Neuronal stem cell (in vitro differentiated cells): ENCODE data around the gene SPECC1.

ENCODE experiments used
- DNase-seq: peaks from one replicate; pipeline ENCODE4 v3.0.0-alpha.2; 2013; ENCODE audit warnings: low spot score
- H2AFZ ChIP-seq: one replicate; pipeline ENCODE4 v1.6.1; 2013; ENCODE audit warnings: mild to moderate bottlenecking, low read length, inconsistent platforms
- H2AK5ac ChIP-seq: 2 replicates; pipeline ENCODE4 v1.6.1; 2013; ENCODE audit warnings: low read depth, mild to moderate bottlenecking, inconsistent platforms, low read length, moderate library complexity, mixed read lengths
- H2BK120ac ChIP-seq: 2 replicates; pipeline ENCODE4 v1.6.1; 2013; ENCODE audit warnings: low read depth, mild to moderate bottlenecking, inconsistent platforms, low read length, moderate library complexity, mixed read lengths
- H2BK12ac ChIP-seq: one replicate; pipeline ENCODE4 v1.6.1; 2013; ENCODE audit warnings: low read length, inconsistent platforms
- H2BK15ac ChIP-seq: 2 replicates; pipeline ENCODE4 v1.6.1; 2013; ENCODE audit warnings: mild to moderate bottlenecking, low read length, inconsistent platforms, mixed read lengths
- H2BK5ac ChIP-seq: one replicate; pipeline ENCODE4 v1.6.1; 2013; ENCODE audit warnings: inconsistent platforms, mild to moderate bottlenecking, low read length, moderate library complexity
- H3K14ac ChIP-seq: one replicate; pipeline ENCODE4 v1.6.1; 2013; ENCODE audit warnings: low read length, inconsistent platforms
- H3K18ac ChIP-seq: 2 replicates; pipeline ENCODE4 v1.6.1; 2013; ENCODE audit warnings: low read length, inconsistent platforms
- H3K23ac ChIP-seq: 2 replicates; pipeline ENCODE4 v1.6.1; 2013; ENCODE audit warnings: low read depth, mild to moderate bottlenecking, mixed read lengths, low read length, inconsistent platforms; ENCODE audit not compliant: poor library complexity
- H3K27ac ChIP-seq: replicated peaks from 3 replicates; pipeline ENCODE4 v1.5.1; 2013; ENCODE audit warnings: low read length, inconsistent platforms
- H3K27me3 ChIP-seq, 3 experiments: 2 replicates each; pipeline ENCODE4 v1.6.1; 2013; ENCODE audit warnings: low read length in 3 of 3, mild to moderate bottlenecking in 2 of 3, inconsistent platforms in 1 of 3, low read depth in 1 of 3, mixed read lengths in 1 of 3, moderate library complexity in 1 of 3; ENCODE audit not compliant: control insufficient read depth in 3 of 3, insufficient read depth in 3 of 3
- H3K36me3 ChIP-seq, 2 donors: replicated peaks in 1 of 2; 2 replicates each; pipeline ENCODE4 v1.6.1; 2013; ENCODE audit warnings: low read length in 2 of 2; ENCODE audit not compliant: control insufficient read depth in 2 of 2, insufficient read depth in 2 of 2
- H3K4ac ChIP-seq: 2 replicates; pipeline ENCODE4 v1.6.1; 2013; ENCODE audit warnings: inconsistent platforms, mild to moderate bottlenecking, low read length, moderate library complexity
- H3K4me1 ChIP-seq, 2 donors: 1 replicate in 1 of 2; 2 replicates in 1 of 2; pipeline ENCODE4 v1.6.1; 2013; ENCODE audit warnings: low read length in 2 of 2, low read depth in 1 of 2; ENCODE audit not compliant: control insufficient read depth in 2 of 2, insufficient read depth in 1 of 2
- H3K4me2 ChIP-seq: one replicate; pipeline ENCODE4 v1.6.1; 2013; ENCODE audit warnings: mild to moderate bottlenecking, low read length, inconsistent platforms; ENCODE audit not compliant: insufficient read depth, poor library complexity, severe bottlenecking
- H3K4me3 ChIP-seq, 2 donors: 2 replicates each; pipeline ENCODE4 v1.5.1; 2013; ENCODE audit warnings: low read length in 2 of 2, mild to moderate bottlenecking in 2 of 2, inconsistent platforms in 1 of 2, moderate library complexity in 1 of 2
- H3K79me1 ChIP-seq: one replicate; pipeline ENCODE4 v1.6.1; 2013; ENCODE audit warnings: low read depth, mild to moderate bottlenecking, inconsistent platforms, low read length, moderate library complexity
- H3K9ac ChIP-seq: one replicate; pipeline ENCODE4 v1.6.1; 2013; ENCODE audit warnings: mild to moderate bottlenecking, low read depth, low read length, inconsistent platforms; ENCODE audit not compliant: poor library complexity
- H3K9me3 ChIP-seq, 2 donors: replicated peaks in 1 of 2; 2 replicates each; pipeline versions ENCODE3 to v1.6.1; 2013; ENCODE audit warnings: low read length in 2 of 2, mild to moderate bottlenecking in 2 of 2, inconsistent platforms in 1 of 2, low read depth in 1 of 2, mixed read lengths in 1 of 2, moderate library complexity in 1 of 2; ENCODE audit not compliant: control insufficient read depth in 2 of 2, insufficient read depth in 1 of 2
- H4K8ac ChIP-seq: one replicate; pipeline ENCODE4 v1.6.1; 2013; ENCODE audit warnings: low read depth, mild to moderate bottlenecking, inconsistent platforms, low read length, moderate library complexity
- H4K91ac ChIP-seq: one replicate; pipeline ENCODE4 v1.6.1; 2013; ENCODE audit warnings: low read length, low read depth, mild to moderate bottlenecking, inconsistent platforms; ENCODE audit not compliant: poor library complexity
- WGBS, 2 donors: extraction: QIAGEN DNeasy Blood & Tissue Kit; methylation state at CpG; one replicate each; pipeline ENCODE4 v1.1.7; 2013; ENCODE audit warnings: missing lambda C conversion rate in 2 of 2, mixed read lengths in 1 of 2; ENCODE audit not compliant: insufficient read length in 2 of 2, insufficient replicate concordance in 1 of 2; ENCODE audit errors: extremely low coverage in 2 of 2; 5-methylcytosine and 5-hydroxymethylcytosine counted together

SPECC1 gene

DNA sequence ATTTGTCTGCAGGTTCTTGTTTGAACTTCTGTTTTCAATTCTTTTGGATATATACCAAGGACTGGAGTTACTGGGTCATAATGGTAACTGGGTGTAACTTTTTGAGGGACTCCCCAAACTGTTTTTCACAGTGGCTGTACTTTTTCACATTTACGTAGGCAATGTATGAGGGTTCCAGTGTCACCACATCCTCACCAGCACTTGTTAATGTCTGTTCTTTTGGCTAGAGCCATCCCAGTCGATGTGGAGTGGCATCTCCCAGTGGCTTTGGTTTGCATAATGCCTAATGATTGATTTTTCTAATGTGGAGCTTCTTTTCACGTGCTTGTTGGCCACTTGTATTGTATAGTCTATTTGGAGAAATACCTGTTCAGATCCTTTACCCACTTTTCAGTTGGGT lies 59.3 kb downstream of the SPECC1 start:
- Histone ChIP-seq H4K8ac (no peak overlapping the region), H2AK5ac (no peak overlapping the region), H3K14ac (no peak overlapping the region), H3K4ac (no peak overlapping the region), H3K9ac (no peak overlapping the region), H3K4me1 (peaks cover 2 to 3% of the 10 kb centered on the region in 2 donors), H3K4me2 (no peak overlapping the region), H3K4me3 (no peak overlapping the region), H2BK15ac (no peak overlapping the region), H2BK12ac (no peak overlapping the region), H2BK5ac (no peak overlapping the region), H3K79me1 (no peaks in the 10 kb centered on the region), H3K18ac (no peak overlapping the region), H4K91ac (no peak overlapping the region), H3K27me3 (peaks cover 0 to 31% (median 0%) of the 10 kb centered on the region in 3 experiments), H3K9me3 (no peaks in the 10 kb centered on the region), H3K23ac (no peak overlapping the region), H3K27ac (no peak overlapping the region), H2AFZ (no peak overlapping the region), H2BK120ac (no peak overlapping the region), H3K36me3 (no peaks in the 10 kb centered on the region)
- no peak for DNase-seq
- no CpG with 5 or more reads among the region's 3 CpGs for WGBS, 2 donors

- Histone ChIP-seq H4K8ac (no peak overlapping the region), H3K9ac (no peak overlapping the region), H2AK5ac (no peak overlapping the region), H2BK120ac (no peak overlapping the region), H3K27ac (no peak overlapping the region), H3K23ac (no peak overlapping the region), H2BK5ac (no peak overlapping the region), H3K4me3 (no peak overlapping the region), H3K4me1 (peaks cover 0 to 2% of the 10 kb centered on the region in 2 donors), H2BK12ac (no peak overlapping the region), H3K4me2 (no peak overlapping the region), H3K36me3 (no peaks in the 10 kb centered on the region), H3K79me1 (no peaks in the 10 kb centered on the region), H4K91ac (no peak overlapping the region), H3K14ac (no peak overlapping the region), H3K18ac (peak overlapping the region; percentile 23), H3K4ac (no peak overlapping the region), H3K9me3 (no peaks in the 10 kb centered on the region), H2BK15ac (no peak overlapping the region), H2AFZ (no peak overlapping the region), H3K27me3 (peaks cover 0 to 32% (median 0%) of the 10 kb centered on the region in 3 experiments)
- no peak for DNase-seq
- WGBS, 2 donors = no CpG with 5 or more reads among the region's 4 CpGs
These were observed 62.9 kb downstream of the SPECC1 start for GRCh38 chr17:20071824-20072691.

DNA sequence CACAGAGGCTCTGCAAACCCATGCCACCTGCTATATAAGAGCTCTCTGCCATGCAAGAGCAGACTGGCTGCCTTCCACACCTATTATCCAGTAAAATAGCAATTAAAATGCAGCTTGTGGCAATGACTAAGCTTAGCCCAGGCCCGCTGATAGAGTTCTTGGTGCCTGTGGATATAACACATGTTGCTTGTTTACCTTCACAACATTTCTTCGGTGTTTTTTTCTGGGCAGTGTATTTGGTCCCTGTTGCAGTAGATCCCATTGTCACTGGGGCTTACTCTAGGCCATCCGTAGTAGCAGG lies 63.5 kb downstream of the SPECC1 start:
- no peak overlapping the region for H2AFZ ChIP-seq
- no peak overlapping the region for H3K23ac ChIP-seq
- no peaks in the 10 kb centered on the region for H3K79me1 ChIP-seq
- H3K18ac ChIP-seq = no peak overlapping the region
- H4K91ac ChIP-seq = no peak overlapping the region
- H3K4me1 ChIP-seq = peaks cover 0 to 2% of the 10 kb centered on the region in 2 donors
- no peak overlapping the region for H4K8ac ChIP-seq
- H3K27me3 ChIP-seq = peaks cover 0 to 32% (median 0%) of the 10 kb centered on the region in 3 experiments
- no peaks in the 10 kb centered on the region for H3K9me3 ChIP-seq
- H3K36me3 ChIP-seq = no peaks in the 10 kb centered on the region
- H2BK120ac ChIP-seq = no peak overlapping the region
- H3K9ac ChIP-seq = no peak overlapping the region
- no peak overlapping the region for H3K4me2 ChIP-seq
- no peak overlapping the region for H2BK5ac ChIP-seq
- no peak overlapping the region for H2BK15ac ChIP-seq
- H3K4me3 ChIP-seq = no peak overlapping the region
- no CpG with 5 or more reads among the region's 3 CpGs for WGBS, 2 donors
- no peak overlapping the region for H3K4ac ChIP-seq
- H2AK5ac ChIP-seq = no peak overlapping the region
- no peak overlapping the region for H2BK12ac ChIP-seq
- H3K27ac ChIP-seq = no peak overlapping the region
- no peak for DNase-seq
- no peak overlapping the region for H3K14ac ChIP-seq

DNA sequence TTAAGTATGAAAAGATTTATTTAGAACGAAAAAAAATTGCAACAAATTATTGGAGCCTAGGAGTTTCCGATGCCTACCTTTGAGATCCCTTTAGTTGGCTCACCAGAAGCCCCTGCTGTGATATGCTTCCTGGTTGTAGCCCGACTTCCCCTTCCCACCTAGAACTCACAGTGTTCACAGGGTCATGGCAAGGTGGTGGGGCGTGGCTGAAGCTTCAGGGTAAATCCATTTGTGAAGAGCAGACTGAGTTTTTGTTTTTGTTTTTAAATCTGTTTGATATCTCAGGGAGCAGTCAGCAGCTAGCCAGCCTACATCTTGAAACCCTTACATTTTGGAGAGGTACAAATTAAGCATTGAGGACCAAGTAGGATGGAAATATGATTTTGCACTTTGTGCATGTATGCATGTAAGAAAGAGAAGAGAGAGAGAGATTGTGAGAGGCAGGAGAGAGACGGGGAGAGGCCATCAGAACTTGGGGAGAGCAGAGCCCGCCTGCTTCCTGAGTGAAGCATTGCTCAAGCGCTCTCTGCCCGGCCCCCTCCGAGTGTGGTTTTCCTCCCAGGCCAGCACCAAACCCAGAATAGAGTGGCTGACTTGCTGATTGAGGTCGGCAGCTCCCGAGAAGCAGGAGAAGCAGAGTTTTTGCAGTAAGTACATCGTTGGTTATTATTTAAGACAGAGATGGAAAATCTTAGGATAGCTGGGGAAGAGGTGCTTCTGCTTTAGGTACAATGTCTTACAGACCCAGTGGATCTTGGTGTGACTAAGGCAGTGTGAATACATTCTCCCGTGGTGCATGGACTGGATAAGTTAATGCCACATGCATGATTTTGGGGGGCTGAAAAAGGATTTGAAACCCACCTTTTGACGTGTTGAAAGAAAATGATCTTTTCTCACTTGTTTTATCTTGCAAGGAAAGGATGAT lies 64.2 kb downstream of the SPECC1 start:
- Histone ChIP-seq H3K4ac (no peak overlapping the region), H3K27me3 (peaks cover 0 to 32% (median 0%) of the 10 kb centered on the region in 3 experiments), H2AFZ (peak overlapping the region; percentile 21), H2BK12ac (no peak overlapping the region), H3K14ac (no peak overlapping the region), H3K9me3 (no peaks in the 10 kb centered on the region), H2BK15ac (no peak overlapping the region), H3K4me2 (no peak overlapping the region), H2AK5ac (no peak overlapping the region), H3K9ac (no peak overlapping the region), H4K91ac (no peak overlapping the region), H3K23ac (no peak overlapping the region), H2BK5ac (no peak overlapping the region), H3K79me1 (no peaks in the 10 kb centered on the region), H3K27ac (no peak overlapping the region), H4K8ac (no peak overlapping the region), H3K36me3 (no peaks in the 10 kb centered on the region), H2BK120ac (no peak overlapping the region), H3K18ac (no peak overlapping the region), H3K4me3 (no peak overlapping the region), H3K4me1 (peaks cover 0 to 2% of the 10 kb centered on the region in 2 donors)
- WGBS, 2 donors = no CpG with 5 or more reads among the region's 14 CpGs
- no peak for DNase-seq
